Putamen (tissue), 1 donor: ENCODE measurements around the gene SSBP2.

Source experiments
- DNase-seq: peaks from one replicate; pipeline ENCODE4 v3.0.0-alpha.2; 2016; ENCODE audit warnings: low spot score

SSBP2 gene

DNA sequence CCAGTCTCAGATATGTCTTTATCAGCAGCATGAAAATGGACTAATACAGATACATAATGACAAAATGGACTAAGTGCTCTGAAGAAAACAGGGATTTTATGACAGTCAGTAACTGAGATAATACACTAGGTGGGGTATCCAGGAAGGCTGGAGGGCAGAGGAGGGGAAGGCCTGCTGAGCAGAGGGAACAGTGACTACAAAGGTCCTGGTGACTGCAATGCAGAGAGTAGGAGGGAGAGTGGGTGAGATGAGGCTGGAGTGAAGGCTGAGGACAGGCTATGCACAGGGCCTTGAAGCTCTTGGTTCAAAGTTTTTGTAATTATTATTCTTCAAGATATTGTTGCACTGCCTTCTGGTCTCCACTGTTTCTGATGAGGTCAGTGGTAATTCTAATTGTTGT, 361.9 kb downstream of the SSBP2 start:
- DNase-seq: no peak

DNA sequence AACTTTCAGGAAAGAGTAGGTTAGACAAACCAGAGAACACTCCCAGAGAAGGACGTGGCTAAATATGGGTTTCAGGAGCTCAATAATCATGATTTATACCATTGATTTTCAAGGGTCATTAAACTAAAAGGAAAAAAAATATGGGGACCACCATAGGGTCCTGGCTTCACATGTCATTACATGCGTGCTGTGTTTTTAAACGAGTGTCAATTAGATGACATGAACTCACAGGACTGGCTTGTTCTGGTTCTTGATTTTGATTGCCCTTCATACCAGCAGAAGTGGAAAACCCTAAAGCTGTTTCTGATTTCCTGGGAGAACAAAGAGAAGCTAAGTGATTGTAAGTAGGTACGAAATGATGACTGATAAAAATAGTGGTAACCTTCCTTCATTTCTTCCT, 362.7 kb downstream of the SSBP2 start:
- DNase-seq: no peak

GRCh38 chr5:81383867-81384266, 367.0 kb downstream of the SSBP2 start:
- DNase-seq: no peak

GRCh38 chr5:81371354-81371876, 379.5 kb downstream of the SSBP2 start:
- DNase-seq: no peak

- DNase-seq: no peak
Measured at GRCh38 chr5:81370912-81371311, 380.0 kb downstream of the SSBP2 start.

GRCh38 chr5:81365541-81365940, 385.4 kb downstream of the SSBP2 start:
- DNase-seq: no peak

DNA sequence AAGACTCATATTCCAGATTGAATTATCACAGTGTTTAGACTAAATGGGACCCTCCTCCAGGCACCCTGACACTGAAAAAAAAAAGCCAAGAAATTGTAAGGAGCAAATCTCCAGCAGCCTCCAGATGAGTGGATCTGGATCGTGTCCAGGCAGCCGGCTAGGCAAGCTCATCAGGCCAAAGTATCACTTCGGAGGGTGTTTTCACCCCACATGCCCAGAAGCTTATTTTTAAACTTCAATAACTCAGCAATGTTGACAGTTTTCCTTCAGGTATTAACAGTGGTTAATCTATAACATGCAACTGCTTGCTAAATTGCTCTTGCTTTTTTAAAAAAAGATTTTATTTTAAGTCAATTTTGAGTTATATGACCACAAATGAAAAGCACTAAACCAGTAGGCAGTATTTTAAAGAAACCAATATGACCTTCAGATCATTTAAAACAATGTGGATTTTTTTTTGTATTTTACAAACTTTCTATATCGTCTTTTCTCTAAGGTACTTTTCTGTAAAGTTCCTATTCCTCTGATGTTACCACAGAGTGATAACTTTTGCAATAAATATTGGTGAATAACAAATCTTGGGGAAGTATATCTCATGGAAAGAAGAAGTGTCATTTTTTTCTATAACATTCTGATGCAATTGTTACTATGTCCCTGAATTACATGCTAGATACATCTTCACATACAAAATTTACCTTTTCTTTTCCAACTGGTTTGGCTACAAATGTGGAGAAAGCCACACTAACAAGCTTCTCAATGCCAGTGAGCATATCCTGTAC, 387.6 kb downstream of the SSBP2 start:
- no peak for DNase-seq
